ENCODE results near the gene CDH13. TPM values are rescaled to one million over a fixed set of nuclear protein-coding genes. Genes with fewer than 3 reads are reported as not detected.

Gene CDH13
- total and polyA plus RNA-seq, 2 of the 8 experiments (the other 6 are each of a cell fraction or from before 2014, with no cell fraction given): 2.3 to 2.4 TPM

DNA sequence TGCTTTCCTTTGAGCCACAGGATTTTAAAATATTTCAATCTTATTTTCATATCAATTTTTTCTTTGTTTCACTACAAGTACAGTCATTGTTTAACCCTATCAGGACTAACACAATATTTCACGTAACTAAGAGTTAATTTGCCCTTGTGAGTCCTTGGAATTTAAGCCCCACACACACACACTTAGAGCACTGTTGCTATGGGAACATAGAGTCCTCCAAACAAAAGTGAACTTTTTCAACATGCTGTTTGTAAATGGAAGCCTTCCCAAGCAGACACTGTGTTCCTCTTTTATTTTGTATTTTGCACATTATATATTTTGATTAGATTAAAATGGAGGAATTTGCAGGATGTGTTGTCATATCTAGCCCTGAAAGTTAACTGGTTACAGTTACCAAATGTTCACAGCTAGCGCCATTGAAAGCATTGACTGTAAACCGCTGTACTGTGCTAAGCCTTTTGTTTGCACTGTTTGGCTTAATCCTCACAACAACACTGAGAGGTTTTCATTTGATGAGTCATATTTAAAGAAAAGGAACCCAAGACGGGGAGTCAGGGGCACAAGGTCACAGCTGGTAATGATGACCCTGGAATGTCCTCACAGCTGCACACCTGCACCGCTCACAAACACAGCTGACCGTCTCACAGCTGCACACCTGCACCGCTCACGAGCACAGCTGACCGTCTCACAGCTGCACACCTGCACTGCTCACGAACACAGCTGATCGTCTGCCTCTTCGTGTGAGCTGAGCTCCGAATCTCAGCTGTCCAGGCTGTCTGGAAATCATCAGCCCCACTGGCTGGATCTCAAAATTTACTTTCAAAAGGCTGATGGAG lies 1187.3 kb downstream of the CDH13 start:
- Histone ChIP-seq H3K79me1 (ENCODE audit: low read depth, low read length) (peaks cover 2% of the 10 kb centered on the region; the same call in 1 of the 2 replicates), H2BK120ac (replicated peaks; ENCODE audit: low read depth, low read length) (no peak overlapping the region), H3K4me2 (ENCODE audit: insufficient read depth in 1 of 2, low read depth in 2 of 2, low read length in 2 of 2) (no peak overlapping the region), H3K23me2 (ENCODE audit: low read depth, low read length) (no peaks in the 10 kb centered on the region), H3K56ac (replicated peaks; ENCODE audit: insufficient read length, low read depth, low read length) (no peak overlapping the region), H3K27me3 (replicated peaks in 1 of 4; ENCODE audit: control insufficient read depth in 3 of 4, extremely low read depth in 1 of 4, insufficient read depth in 3 of 4, low read length in 3 of 4) (no peaks in the 10 kb centered on the region), H3K27ac (ENCODE audit: low read depth, low read length) (peak overlapping the region; percentile 65; the same call in 1 of the 2 replicates), H2BK15ac (ENCODE audit: low read length) (no peak overlapping the region), H3K23ac (ENCODE audit: insufficient read length) (no peak overlapping the region), H3K36me3 (ENCODE audit: control insufficient read depth in 2 of 4, insufficient read depth in 4 of 4, low read length in 3 of 4) (peaks cover 0 to 17% (median 2%) of the 10 kb centered on the region in 4 experiments; a peak in 4 of 8 replicates), H3K4me1 (replicated peaks in 1 of 4; ENCODE audit: control insufficient read depth in 3 of 4, insufficient read depth in 4 of 4, low read length in 3 of 4) (peaks cover 1 to 19% (median 8%) of the 10 kb centered on the region in 4 experiments; a peak in 6 of 7 replicates), H2BK12ac (ENCODE audit: low read depth, low read length) (peak overlapping the region; percentile 42; the same call in 1 of the 2 replicates), H4K5ac (ENCODE audit: insufficient read length, low read depth, low read length) (peak overlapping the region; percentile 47), H3K9me3 (ENCODE audit: insufficient read depth in 2 of 2, low read depth in 1 of 2, low read length in 1 of 2) (no peaks in the 10 kb centered on the region), H2AFZ (ENCODE audit: low read length) (no peak overlapping the region), H3K79me2 (ENCODE audit: control insufficient read depth in 1 of 2, insufficient read depth in 2 of 2, low read length in 2 of 2) (peaks cover 2 to 21% of the 10 kb centered on the region in 2 experiments), H3K4me3 (ENCODE audit: extremely low read depth in 1 of 4, insufficient read depth in 2 of 4, low read depth in 3 of 4, low read length in 4 of 4) (no peak overlapping the region), H2AK5ac (ENCODE audit: low read depth, low read length) (peak overlapping the region; percentile 1; the same call in 1 of the 2 replicates), H3K4ac (replicated peaks; ENCODE audit: insufficient read length, low read depth, low read length) (no peak overlapping the region), H2BK5ac (ENCODE audit: low read depth, low read length) (peak overlapping the region; percentile 41), H3K9ac (replicated peaks in 1 of 4; ENCODE audit: extremely low read depth in 1 of 4, low read depth in 3 of 4, low read length in 3 of 4) (peak overlapping the region in 2 of 4 experiments; percentile 20 to 37; a peak in 4 of 7 replicates), H4K91ac (replicated peaks; ENCODE audit: insufficient read length, low read length) (peak overlapping the region; percentile 51), H2BK20ac (ENCODE audit: low read length) (peak overlapping the region; percentile 82; the same call in 1 of the 2 replicates), H4K8ac (ENCODE audit: extremely low read depth, insufficient read depth, low read length) (no peak overlapping the region), H4K20me1 (replicated peaks in 1 of 2; ENCODE audit: control insufficient read depth in 1 of 2, insufficient read depth in 2 of 2, low read length in 2 of 2) (no peaks in the 10 kb centered on the region), H3K14ac (ENCODE audit: insufficient read length) (no peak overlapping the region), H3K18ac (ENCODE audit: extremely low read depth, low read length) (no peak overlapping the region)
- DNase-seq (ENCODE audit: low read depth in 1 of 2, low spot score in 2 of 2) (peak in 1 of 2 experiments; percentile 26), FAIRE-seq (no peak)
- ChIA-PET CTCF (ENCODE audit: partially characterized antibody) (interaction anchor here (1.0 to 3.9 kb wide), 3 partner anchors 11 to 100 kb away, joined by 3 to 21 read pairs (median 3); no protein-coding TSS in a partner anchor), POLR2A (ENCODE audit: partially characterized antibody) (interaction anchor here (1.0 to 1.5 kb wide), 4 partner anchors 8 to 100 kb away, joined by 3 to 6 read pairs (median 4); no protein-coding TSS in a partner anchor)
- WGBS, 2 experiments (ENCODE audit: extremely low coverage in 1 of 2, insufficient coverage in 1 of 2, insufficient read length in 1 of 2, insufficient replicate concordance in 2 of 2, low coverage in 1 of 2, low lambda C conversion rate in 2 of 2, missing lambda C conversion rate in 1 of 2): 80% methylated on average over 13 of the region's 13 CpGs; no CpG with 5 or more reads in 1 of the 2 experiments
- TF ChIP-seq CTBP2 (IDR thresholded peaks at IDR 0.05; ENCODE audit: borderline replicate concordance, insufficient read depth, insufficient read length, low read length) (no peak), CREB1 (IDR thresholded peaks at IDR 0.05) (no peak), TEAD4 (IDR thresholded peaks at IDR 0.05; ENCODE audit: low read depth, low read length) (peak; percentile 59; the same call in 1 of the 2 replicates), CBX8 (IDR thresholded peaks at IDR 0.05; ENCODE audit: borderline replicate concordance, low read depth, low read length) (no peak), SIN3A (conservative IDR thresholded peaks at IDR 0.05 in 1 of 2, IDR thresholded peaks at IDR 0.05 in 1 of 2; ENCODE audit: low read depth in 1 of 2, low read length in 2 of 2) (0 out of 4 replicates have a peak, but pooled peaks of 1 of the 2 experiments have one; percentile 33), KDM1A (IDR thresholded peaks at IDR 0.05; ENCODE audit: borderline replicate concordance, low read length) (no peak), POLR2AphosphoS5 (IDR thresholded peaks at IDR 0.05; ENCODE audit: low read depth, low read length) (peak; percentile 48; the same call in 1 of the 2 replicates), SP1 (IDR thresholded peaks at IDR 0.05; ENCODE audit: low read depth, low read length) (no peak), FOSL1 (IDR thresholded peaks at IDR 0.05; ENCODE audit: insufficient read depth, low read depth, low read length) (no peak), POU5F1 (IDR thresholded peaks at IDR 0.05; ENCODE audit: low read depth, low read length) (no peak), EZH2 (IDR thresholded peaks at IDR 0.05; ENCODE audit: low read depth, low read length, severe bottlenecking) (no peak)
